ENCODE measurements around the gene HYDIN. TPM values are rescaled to one million over a fixed set of nuclear protein-coding genes. Genes with fewer than 3 reads are reported as not detected.
"Not testable (repeated sequence)": the region's sequence is repeated elsewhere in the genome, so short reads cannot be mapped to it uniquely, and the experiment has no call there.

The HYDIN gene
- total RNA-seq, 2 donors from 2014 or later, result 1.5 to 12.5 TPM

- Histone ChIP-seq H3K9me3 (no peaks in the 10 kb centered on the region), H3K36me3 (no peaks in the 10 kb centered on the region), H3K4me3 (no peak overlapping the region), H3K27ac (no peak overlapping the region), H3K4me1 (replicated peaks) (no peaks in the 10 kb centered on the region), H3K27me3 (replicated peaks; ENCODE audit: insufficient read depth) (no peaks in the 10 kb centered on the region)
- no peak for DNase-seq (ENCODE audit: low spot score)
- WGBS, result 76% methylated on average over 6 of the region's 6 CpGs
- TF ChIP-seq POLR2AphosphoS5 (IDR thresholded peaks at IDR 0.05) (no peak), POLR2A (IDR thresholded peaks at IDR 0.05) (no peak), CTCF (IDR thresholded peaks at IDR 0.05) (no peak)
- intact Hi-C loops (cut with DNase I), result no loop called here
Measured at GRCh38 chr16:71172481-71173207, 57.9 kb downstream of the HYDIN start.

- intact Hi-C loops (cut with DNase I); H3K4me1 ChIP-seq (replicated peaks); H3K9me3 ChIP-seq; H3K27me3 ChIP-seq (replicated peaks; ENCODE audit: insufficient read depth); H3K27ac ChIP-seq; H3K4me3 ChIP-seq; H3K36me3 ChIP-seq; DNase-seq (ENCODE audit: low spot score): not testable (repeated sequence)
- 93% methylated on average over 4 of the region's 8 CpGs for WGBS
Measured at GRCh38 chr16:71161007-71161406, 69.5 kb downstream of the HYDIN start.

GRCh38 chr16:71157278-71157677 lies 73.2 kb downstream of the HYDIN start:
- WGBS, result 79% methylated on average over 1 of the region's 2 CpGs
- H3K36me3 ChIP-seq; DNase-seq (ENCODE audit: low spot score); H3K9me3 ChIP-seq; H3K27ac ChIP-seq; intact Hi-C loops (cut with DNase I); H3K4me3 ChIP-seq; H3K27me3 ChIP-seq (replicated peaks; ENCODE audit: insufficient read depth); H3K4me1 ChIP-seq (replicated peaks): not testable (repeated sequence)

- H3K27me3 ChIP-seq (replicated peaks; ENCODE audit: insufficient read depth); H3K36me3 ChIP-seq; H3K4me1 ChIP-seq (replicated peaks); H3K27ac ChIP-seq; DNase-seq (ENCODE audit: low spot score); H3K4me3 ChIP-seq; intact Hi-C loops (cut with DNase I); H3K9me3 ChIP-seq: not testable (repeated sequence)
- WGBS, result no CpG with 5 or more reads among the region's 6 CpGs
Measured at GRCh38 chr16:71153329-71153728, 77.2 kb downstream of the HYDIN start.

- H3K27ac ChIP-seq; H3K4me1 ChIP-seq (replicated peaks); H3K9me3 ChIP-seq; DNase-seq (ENCODE audit: low spot score); H3K36me3 ChIP-seq; H3K4me3 ChIP-seq; intact Hi-C loops (cut with DNase I); H3K27me3 ChIP-seq (replicated peaks; ENCODE audit: insufficient read depth): not testable (repeated sequence)
- WGBS, result 50% methylated on average over 1 of the region's 2 CpGs
Measured at GRCh38 chr16:71151654-71152053, 78.9 kb downstream of the HYDIN start.

- WGBS, result no CpG with 5 or more reads among the region's 2 CpGs
- intact Hi-C loops (cut with DNase I); H3K27ac ChIP-seq; H3K27me3 ChIP-seq (replicated peaks; ENCODE audit: insufficient read depth); H3K4me1 ChIP-seq (replicated peaks); H3K36me3 ChIP-seq; DNase-seq (ENCODE audit: low spot score); H3K4me3 ChIP-seq; H3K9me3 ChIP-seq: not testable (repeated sequence)
Measured at GRCh38 chr16:71143246-71143645, 87.3 kb downstream of the HYDIN start.

GRCh38 chr16:71110565-71110964 lies 120.0 kb downstream of the HYDIN start:
- H3K9me3 ChIP-seq; intact Hi-C loops (cut with DNase I); H3K36me3 ChIP-seq; H3K27me3 ChIP-seq (replicated peaks; ENCODE audit: insufficient read depth); DNase-seq (ENCODE audit: low spot score); H3K4me1 ChIP-seq (replicated peaks); H3K4me3 ChIP-seq; H3K27ac ChIP-seq: not testable (repeated sequence)
- 70% methylated on average over 1 of the region's 3 CpGs for WGBS

GRCh38 chr16:71109656-71110208 lies 120.8 kb downstream of the HYDIN start:
- H3K36me3 ChIP-seq; DNase-seq (ENCODE audit: low spot score); H3K27me3 ChIP-seq (replicated peaks; ENCODE audit: insufficient read depth); H3K9me3 ChIP-seq; H3K27ac ChIP-seq; intact Hi-C loops (cut with DNase I); H3K4me3 ChIP-seq; H3K4me1 ChIP-seq (replicated peaks): not testable (repeated sequence)
- WGBS, result 27% methylated on average over 1 of the region's 3 CpGs

GRCh38 chr16:71105881-71106280 lies 124.6 kb downstream of the HYDIN start:
- H3K36me3 ChIP-seq; H3K27ac ChIP-seq; H3K4me3 ChIP-seq; H3K9me3 ChIP-seq; DNase-seq (ENCODE audit: low spot score); intact Hi-C loops (cut with DNase I); H3K27me3 ChIP-seq (replicated peaks; ENCODE audit: insufficient read depth); H3K4me1 ChIP-seq (replicated peaks): not testable (repeated sequence)

- intact Hi-C loops (cut with DNase I); H3K4me1 ChIP-seq (replicated peaks): not testable (repeated sequence)
Measured at GRCh38 chr16:71083573-71083972, 146.9 kb downstream of the HYDIN start.

GRCh38 chr16:71080777-71081176 lies 149.7 kb downstream of the HYDIN start:
- DNase-seq (ENCODE audit: low spot score); H3K9me3 ChIP-seq: not testable (repeated sequence)
- 37% methylated on average over 1 of the region's 1 CpG for WGBS

More at GRCh38 chr16:71083573-71083972, 146.9 kb downstream of the HYDIN start:
- not testable (repeated sequence) for H3K9me3 ChIP-seq; H3K4me3 ChIP-seq; H3K36me3 ChIP-seq; H3K27ac ChIP-seq; DNase-seq (ENCODE audit: low spot score); H3K27me3 ChIP-seq (replicated peaks; ENCODE audit: insufficient read depth)
- WGBS, result 98% methylated on average over 5 of the region's 6 CpGs

GRCh38 chr16:71080262-71080661 lies 150.3 kb downstream of the HYDIN start:
- intact Hi-C loops (cut with DNase I); H3K36me3 ChIP-seq; H3K4me1 ChIP-seq (replicated peaks); DNase-seq (ENCODE audit: low spot score); H3K27me3 ChIP-seq (replicated peaks; ENCODE audit: insufficient read depth); H3K9me3 ChIP-seq; H3K27ac ChIP-seq; H3K4me3 ChIP-seq: not testable (repeated sequence)
- no CpG with 5 or more reads among the region's 1 CpG for whole genome bisulfite sequencing

More at GRCh38 chr16:71080777-71081176, 149.7 kb downstream of the HYDIN start:
- H3K4me1 ChIP-seq (replicated peaks); H3K4me3 ChIP-seq; H3K27ac ChIP-seq; H3K27me3 ChIP-seq (replicated peaks; ENCODE audit: insufficient read depth); intact Hi-C loops (cut with DNase I); H3K36me3 ChIP-seq: not testable (repeated sequence)
